T-cell (primary cell): Measurements from ENCODE around the gene C1orf21. TPM values are rescaled to one million over a fixed set of nuclear protein-coding genes. Genes with fewer than 3 reads are reported as not detected.

ENCODE experiments used
- ATAC-seq, 4 experiments: fragments of 200-7000 bp in 3 of 4; fragments of 150-1000 bp in 1 of 4; cut with Tn5 transposase; replicated peaks in 1 of 4; 1 replicate in 3 of 4; 2 replicates in 1 of 4; pipeline ENCODE4 v1.10.0; 2021; ENCODE audit warnings: moderate library complexity in 3 of 4, mild to moderate bottlenecking in 2 of 4, moderate number of reproducible peaks in 1 of 4
- CTCF ChIA-PET, 2 donors: fragments of 300-600 bp; sonication (Branson Sonifier 250); formaldehyde crosslinking; loops; one replicate each; lab custom pipeline; 2022; ENCODE audit warnings: antibody characterized with exemption in 2 of 2; lab: Charles Lee
- POLR2A ChIA-PET, 2 donors: fragments of 300-600 bp; sonication (Branson Sonifier 250); formaldehyde crosslinking; loops; one replicate each; lab custom pipeline; 2022; ENCODE audit warnings: antibody characterized with exemption in 2 of 2; lab: Charles Lee
- DNase-seq, 35 experiments: peaks; one replicate each; pipeline versions ENCODE4 v3.0.0 to v3.0.0-alpha.2; 2013 to 2023
- H3K27ac ChIP-seq: one replicate; pipeline ENCODE4 v1.5.1; 2013; ENCODE audit warnings: low read length
- H3K27me3 ChIP-seq, 2 experiments: replicated peaks in 1 of 2; 1 replicate in 1 of 2; 2 replicates in 1 of 2; pipeline versions ENCODE4 v1.6.1 to v1.7.0; 2013; ENCODE audit warnings: low read length in 1 of 2, mixed read lengths in 1 of 2; ENCODE audit not compliant: control insufficient read depth in 2 of 2, insufficient read depth in 2 of 2; ENCODE audit errors: extremely low read depth in 1 of 2
- H3K36me3 ChIP-seq, 2 donors: 1 replicate in 1 of 2; 2 replicates in 1 of 2; pipeline versions ENCODE4 v1.6.1 to v1.7.0; 2013; ENCODE audit warnings: low read length in 1 of 2; ENCODE audit not compliant: control insufficient read depth in 2 of 2, insufficient read depth in 1 of 2; ENCODE audit errors: extremely low read depth in 1 of 2
- H3K4me1 ChIP-seq, 2 experiments: 1 replicate in 1 of 2; 2 replicates in 1 of 2; pipeline versions ENCODE4 v1.6.1 to v1.7.0; 2013; ENCODE audit warnings: low read length in 2 of 2, mixed read lengths in 1 of 2; ENCODE audit not compliant: insufficient read depth in 2 of 2, control insufficient read depth in 1 of 2; ENCODE audit errors: extremely low read depth in 1 of 2
- H3K4me3 ChIP-seq, 2 donors: 1 replicate in 1 of 2; 2 replicates in 1 of 2; pipeline versions ENCODE4 v1.5.1 to v1.7.0; 2013; ENCODE audit warnings: mild to moderate bottlenecking in 2 of 2, low read length in 1 of 2, moderate library complexity in 1 of 2; ENCODE audit not compliant: control insufficient read depth in 1 of 2; ENCODE audit errors: extremely low read depth in 1 of 2
- H3K9me3 ChIP-seq: 2 replicates; pipeline ENCODE4 v1.7.0; 2013
- H3K27ac Mint-ChIP-seq, 2 donors: one replicate each; pipeline ENCODE4 v1.8.0; 2020 to 2021; ENCODE audit warnings: mild to moderate bottlenecking in 2 of 2, mixed read lengths in 2 of 2
- H3K27me3 Mint-ChIP-seq, 2 donors: one replicate each; pipeline ENCODE4 v1.8.0; 2021 to 2022; ENCODE audit warnings: mixed read lengths in 2 of 2
- H3K36me3 Mint-ChIP-seq: one replicate; pipeline ENCODE4 v1.8.0; 2021; ENCODE audit warnings: mixed read lengths
- H3K4me1 Mint-ChIP-seq, 3 donors: one replicate each; pipeline ENCODE4 v1.8.0; 2020 to 2022; ENCODE audit warnings: mixed read lengths in 3 of 3, mild to moderate bottlenecking in 1 of 3
- H3K4me3 Mint-ChIP-seq, 3 donors: one replicate each; pipeline ENCODE4 v1.8.0; 2020 to 2022; ENCODE audit warnings: mild to moderate bottlenecking in 3 of 3, mixed read lengths in 3 of 3, moderate library complexity in 3 of 3
- H3K9me3 Mint-ChIP-seq, 3 donors: one replicate each; pipeline ENCODE4 v1.8.0; 2020 to 2022; ENCODE audit warnings: mixed read lengths in 3 of 3
- WGBS: methylation state at CpG from one replicate; pipeline ENCODE4 v1.1.5; 2013; ENCODE audit warnings: missing lambda C conversion rate; ENCODE audit not compliant: insufficient coverage; 5-methylcytosine and 5-hydroxymethylcytosine counted together
- total RNA-seq, 35 experiments: library from RNA in 6 of 35; stranded (reverse) in 6 of 35; fragments of 120-200 nt in 1 of 35; gene quantifications; one replicate each; pipeline versions ENCODE4 v1.2.1 to v1.2.4 and lab custom pipeline; 2013 to 2026

The C1orf21 gene
- total RNA-seq, 5 donors from 2014 or later (not counting 1 experiment from before 2014, with no cell fraction given): 1.4 to 17.2 (median 5.9) TPM

DNA sequence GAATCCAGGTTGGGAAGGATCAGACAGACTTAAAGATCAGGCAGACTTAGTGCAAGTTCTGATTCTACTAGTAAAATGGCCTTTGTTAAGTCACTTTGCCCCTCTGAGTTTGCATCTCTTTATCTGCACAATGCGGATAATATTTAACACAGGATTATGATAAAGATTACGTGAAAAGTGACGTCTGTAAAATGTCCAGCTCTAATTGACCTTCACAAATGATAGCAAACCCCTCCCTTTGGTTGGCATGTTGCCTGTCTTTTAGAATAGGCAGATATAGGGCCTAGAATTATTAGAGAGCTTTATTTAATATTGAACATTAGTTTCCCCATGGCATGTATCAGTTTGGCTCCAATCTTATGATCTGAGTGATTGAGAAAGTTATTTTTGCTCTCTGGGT is 55.4 kb downstream of the C1orf21 start:
- no peaks in the 10 kb centered on the region for H3K4me1 ChIP-seq
- H3K4me3 Mint-ChIP-seq: no peak overlapping the region
- H3K27me3 ChIP-seq: no peaks in the 10 kb centered on the region
- no peak for DNase-seq
- no peaks in the 10 kb centered on the region for H3K36me3 ChIP-seq
- H3K9me3 ChIP-seq: no peaks in the 10 kb centered on the region
- no peak overlapping the region for H3K27ac Mint-ChIP-seq
- H3K4me1 Mint-ChIP-seq: no peaks in the 10 kb centered on the region
- CTCF ChIA-PET: no interaction called here
- no peak overlapping the region for H3K27ac ChIP-seq
- no CpG with 5 or more reads among the region's 3 CpGs for WGBS
- H3K9me3 Mint-ChIP-seq: no peaks in the 10 kb centered on the region
- H3K4me3 ChIP-seq: no peak overlapping the region
- H3K27me3 Mint-ChIP-seq: no peaks in the 10 kb centered on the region
- no peak for ATAC-seq
- H3K36me3 Mint-ChIP-seq: no peaks in the 10 kb centered on the region
- POLR2A ChIA-PET: no interaction called here

DNA sequence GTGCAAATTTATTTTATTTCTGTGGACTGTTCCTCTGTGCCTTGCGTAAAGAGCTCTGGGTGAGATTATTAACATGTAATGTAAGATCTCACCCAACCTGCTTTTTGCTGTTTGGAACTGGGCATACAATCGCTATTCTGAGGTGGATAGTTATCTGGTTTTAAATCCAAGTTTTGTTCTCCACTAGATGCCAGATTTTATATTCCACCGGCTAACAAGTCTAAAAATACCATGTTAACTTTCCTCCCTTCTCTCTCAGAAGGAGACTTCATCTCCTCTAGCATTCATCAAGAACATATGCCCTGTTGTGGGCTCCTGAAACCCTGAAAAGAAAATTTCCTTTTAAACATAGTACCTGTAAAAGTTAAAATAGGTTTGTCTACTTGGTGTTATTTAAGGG is 56.4 kb downstream of the C1orf21 start:
- CTCF ChIA-PET: no interaction called here
- no peaks in the 10 kb centered on the region for H3K27me3 Mint-ChIP-seq
- no peaks in the 10 kb centered on the region for H3K27me3 ChIP-seq
- ATAC-seq: no peak
- no peak overlapping the region for H3K27ac ChIP-seq
- POLR2A ChIA-PET: no interaction called here
- no peak overlapping the region for H3K4me3 ChIP-seq
- H3K9me3 ChIP-seq: no peaks in the 10 kb centered on the region
- DNase-seq: no peak
- H3K4me1 Mint-ChIP-seq: no peaks in the 10 kb centered on the region
- no peaks in the 10 kb centered on the region for H3K36me3 Mint-ChIP-seq
- no peaks in the 10 kb centered on the region for H3K9me3 Mint-ChIP-seq
- no peak overlapping the region for H3K4me3 Mint-ChIP-seq
- no peaks in the 10 kb centered on the region for H3K4me1 ChIP-seq
- H3K27ac Mint-ChIP-seq: no peak overlapping the region
- no CpG with 5 or more reads among the region's 3 CpGs for WGBS
- no peaks in the 10 kb centered on the region for H3K36me3 ChIP-seq

DNA sequence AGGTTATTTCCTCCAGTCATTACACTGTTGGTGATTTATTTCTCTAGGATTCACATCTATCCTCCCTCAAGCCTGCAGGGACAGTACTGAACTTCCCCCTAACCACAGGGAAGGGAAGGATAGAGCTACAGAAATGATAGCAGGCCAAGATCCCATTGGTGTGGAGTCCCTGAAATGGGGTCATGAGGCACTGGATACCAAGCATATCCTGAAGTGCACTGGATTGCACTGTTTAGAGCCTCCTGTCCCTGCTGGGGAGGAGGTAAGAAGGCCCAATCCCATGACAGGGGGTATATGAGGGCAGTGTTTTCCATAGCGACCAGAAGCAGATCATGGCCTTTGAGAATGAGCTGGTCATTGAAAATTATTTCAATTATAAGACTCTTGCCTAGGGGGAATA is 56.8 kb downstream of the C1orf21 start:
- Histone ChIP-seq H3K9me3 (no peaks in the 10 kb centered on the region), H3K4me3 (no peak overlapping the region), H3K36me3 (no peaks in the 10 kb centered on the region), H3K27me3 (no peaks in the 10 kb centered on the region), H3K4me1 (no peaks in the 10 kb centered on the region), H3K27ac (no peak overlapping the region)
- Mint-ChIP-seq H3K36me3 (no peaks in the 10 kb centered on the region), H3K4me3 (no peak overlapping the region), H3K4me1 (no peaks in the 10 kb centered on the region), H3K27ac (no peak overlapping the region), H3K9me3 (no peaks in the 10 kb centered on the region), H3K27me3 (no peaks in the 10 kb centered on the region)
- WGBS: 67% methylated on average over 1 of the region's 1 CpG
- ATAC-seq: no peak
- no peak for DNase-seq
- POLR2A ChIA-PET: no interaction called here
- CTCF ChIA-PET: no interaction called here

DNA sequence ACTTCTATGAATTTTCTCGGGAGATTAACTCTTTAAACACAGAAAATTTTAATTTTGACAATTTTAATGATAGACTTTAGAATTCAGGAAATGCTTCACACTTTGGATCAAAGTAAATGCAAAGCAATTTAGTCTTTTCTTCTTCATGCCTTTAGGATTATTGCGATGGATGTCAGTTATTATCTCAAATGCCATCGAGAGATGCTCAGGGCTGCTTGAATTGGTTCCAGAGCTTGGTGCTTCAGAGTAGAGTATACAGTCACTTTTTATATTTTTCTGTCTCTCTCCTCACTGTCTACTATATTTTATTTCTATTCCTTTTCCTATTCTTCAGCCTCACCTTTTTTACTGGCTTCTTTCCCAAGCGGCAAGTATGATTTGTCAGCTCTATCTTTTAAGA is 59.2 kb downstream of the C1orf21 start:
- CTCF ChIA-PET: no interaction called here
- no peak for ATAC-seq
- no peaks in the 10 kb centered on the region for H3K36me3 Mint-ChIP-seq

DNA sequence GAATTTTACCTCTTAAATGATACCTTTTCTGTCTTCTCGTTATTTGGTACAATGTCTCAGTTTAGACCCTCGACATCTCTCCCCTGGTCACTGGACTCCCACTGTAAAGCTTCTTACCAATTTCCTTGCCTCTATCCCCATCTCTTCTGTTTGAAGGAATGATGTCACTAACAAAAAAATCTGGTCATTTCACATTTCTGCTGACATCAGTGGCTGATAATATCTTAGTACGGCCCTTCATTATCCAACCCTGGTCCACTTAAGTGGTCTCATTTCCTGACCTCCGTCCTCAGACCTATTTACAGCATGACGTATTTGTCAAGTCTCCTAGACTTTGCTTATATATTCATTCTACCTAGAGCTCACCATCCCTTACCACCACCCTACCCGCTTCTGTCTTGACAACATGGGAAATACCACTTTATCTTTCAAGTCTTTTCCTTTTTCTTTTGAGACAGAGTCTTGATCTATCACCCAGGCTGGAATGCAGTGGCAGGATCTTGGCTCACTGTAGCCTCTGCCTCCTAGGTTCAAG is 60.9 kb downstream of the C1orf21 start:
- no peaks in the 10 kb centered on the region for H3K9me3 Mint-ChIP-seq
- H3K27me3 Mint-ChIP-seq: no peaks in the 10 kb centered on the region
- no peak overlapping the region for H3K27ac ChIP-seq
- no peaks in the 10 kb centered on the region for H3K4me1 Mint-ChIP-seq
- ATAC-seq (no peak), DNase-seq (no peak)
- ChIA-PET CTCF (no interaction called here), POLR2A (no interaction called here)
- no peak overlapping the region for H3K4me3 ChIP-seq
- no peaks in the 10 kb centered on the region for H3K36me3 Mint-ChIP-seq
- H3K36me3 ChIP-seq: no peaks in the 10 kb centered on the region
- H3K27ac Mint-ChIP-seq: no peak overlapping the region
- H3K27me3 ChIP-seq: no peaks in the 10 kb centered on the region
- no peaks in the 10 kb centered on the region for H3K9me3 ChIP-seq
- no peak overlapping the region for H3K4me3 Mint-ChIP-seq
- 89% methylated on average over 6 of the region's 6 CpGs for WGBS
- no peaks in the 10 kb centered on the region for H3K4me1 ChIP-seq

More for the DNA sequence above, 59.2 kb downstream of the C1orf21 start:
- no peak overlapping the region for H3K4me3 ChIP-seq
- H3K27me3 ChIP-seq: no peaks in the 10 kb centered on the region
- Mint-ChIP-seq H3K27me3 (no peaks in the 10 kb centered on the region), H3K9me3 (no peaks in the 10 kb centered on the region), H3K4me3 (no peak overlapping the region), H3K4me1 (no peaks in the 10 kb centered on the region), H3K27ac (no peak overlapping the region)
- POLR2A ChIA-PET: no interaction called here
- H3K36me3 ChIP-seq: no peaks in the 10 kb centered on the region
- DNase-seq: no peak
- no peaks in the 10 kb centered on the region for H3K9me3 ChIP-seq
- no peak overlapping the region for H3K27ac ChIP-seq
- no CpG with 5 or more reads among the region's 4 CpGs for WGBS
- H3K4me1 ChIP-seq: no peaks in the 10 kb centered on the region

DNA sequence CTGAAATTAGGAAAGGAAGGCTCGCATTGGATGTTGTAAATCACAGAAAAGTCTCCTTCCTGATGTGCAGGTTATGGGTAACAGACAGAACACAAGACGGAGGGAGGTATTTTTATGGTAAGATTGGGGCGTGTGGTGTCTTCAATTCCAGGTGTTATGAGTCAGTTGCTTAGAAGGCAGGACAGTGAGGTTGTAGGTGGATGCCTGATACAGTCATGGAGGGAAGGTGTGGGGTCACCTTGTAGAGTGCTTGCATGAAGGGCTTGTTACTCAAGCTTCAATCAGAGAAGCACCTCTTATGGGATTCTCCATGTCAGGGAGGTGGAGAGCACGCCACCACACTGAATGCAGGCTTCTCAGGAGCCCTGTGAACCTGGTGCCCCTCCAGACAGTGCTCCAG is 63.1 kb downstream of the C1orf21 start:
- Histone ChIP-seq H3K4me1 (no peaks in the 10 kb centered on the region), H3K27me3 (no peaks in the 10 kb centered on the region), H3K27ac (no peak overlapping the region), H3K4me3 (no peak overlapping the region), H3K9me3 (no peaks in the 10 kb centered on the region), H3K36me3 (no peaks in the 10 kb centered on the region)
- ChIA-PET POLR2A (no interaction called here), CTCF (no interaction called here)
- H3K27ac Mint-ChIP-seq: no peak overlapping the region
- H3K27me3 Mint-ChIP-seq: no peaks in the 10 kb centered on the region
- DNase-seq (no peak), ATAC-seq (no peak)
- no peak overlapping the region for H3K4me3 Mint-ChIP-seq
- no peaks in the 10 kb centered on the region for H3K9me3 Mint-ChIP-seq
- peaks cover 0 to 2% (median 0%) of the 10 kb centered on the region in 3 donors for H3K4me1 Mint-ChIP-seq
- no peaks in the 10 kb centered on the region for H3K36me3 Mint-ChIP-seq
- WGBS: 86% methylated on average over 3 of the region's 4 CpGs

DNA sequence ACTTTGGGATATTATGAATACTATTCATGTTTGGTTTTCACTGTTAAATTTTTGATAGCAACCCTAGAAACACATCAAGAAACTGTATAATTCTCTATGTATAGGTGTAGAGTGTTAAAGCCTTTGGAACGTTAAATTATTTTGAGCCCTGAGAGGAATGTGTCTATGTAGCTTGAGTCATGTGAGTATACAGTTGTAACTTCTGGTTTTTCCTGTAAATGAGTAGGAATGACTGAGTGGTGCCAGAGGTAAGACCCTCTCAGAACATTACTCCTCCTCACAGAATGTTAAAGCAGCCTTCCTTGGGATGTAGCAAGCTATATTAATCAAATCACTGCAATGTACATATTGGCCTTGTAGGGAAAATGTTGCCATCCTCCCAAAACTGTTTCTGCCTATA is 69.0 kb downstream of the C1orf21 start:
- Histone ChIP-seq H3K27ac (no peak overlapping the region), H3K27me3 (no peaks in the 10 kb centered on the region), H3K9me3 (no peaks in the 10 kb centered on the region), H3K4me1 (no peaks in the 10 kb centered on the region), H3K36me3 (no peaks in the 10 kb centered on the region), H3K4me3 (no peak overlapping the region)
- no peak overlapping the region for H3K27ac Mint-ChIP-seq
- H3K9me3 Mint-ChIP-seq: no peaks in the 10 kb centered on the region
- ChIA-PET POLR2A (no interaction called here), CTCF (no interaction called here)
- WGBS: no CpG with 5 or more reads among the region's 1 CpG
- no peak for ATAC-seq
- peaks cover 3 to 4% of the 10 kb centered on the region in 2 donors for H3K27me3 Mint-ChIP-seq
- DNase-seq: no peak
- H3K4me1 Mint-ChIP-seq: peaks cover 0 to 2% (median 0%) of the 10 kb centered on the region in 3 donors
- H3K36me3 Mint-ChIP-seq: no peaks in the 10 kb centered on the region
- H3K4me3 Mint-ChIP-seq: no peak overlapping the region
